Stimulated activated memory B cell treated with anti-CD40 and anti-IgM and Interleukin-4, amounts not matched to agents 10 μg/mL and 1 μg/mL and 100 μg/mL, for 72 hours (primary cell): ENCODE data around the gene EVC.

Experiments used
- ATAC-seq: fragments of 150-1000 bp; cut with Tn5 transposase; 2 replicates; pipeline ENCODE4 v1.10.0; 2021
- H3K27ac Mint-ChIP-seq: one replicate; pipeline ENCODE4 v1.8.0; 2022; ENCODE audit warnings: mild to moderate bottlenecking, mixed read lengths
- H3K27me3 Mint-ChIP-seq: one replicate; pipeline ENCODE4 v1.8.0; 2022; ENCODE audit warnings: mixed read lengths
- H3K36me3 Mint-ChIP-seq: one replicate; pipeline ENCODE4 v1.8.0; 2022; ENCODE audit warnings: mixed read lengths
- H3K4me1 Mint-ChIP-seq: one replicate; pipeline ENCODE4 v1.8.0; 2022; ENCODE audit warnings: mixed read lengths
- H3K4me3 Mint-ChIP-seq: one replicate; pipeline ENCODE4 v1.8.0; 2022; ENCODE audit warnings: mild to moderate bottlenecking, moderate library complexity, mixed read lengths
- H3K9me3 Mint-ChIP-seq: one replicate; pipeline ENCODE4 v1.8.0; 2022; ENCODE audit warnings: mixed read lengths

Gene EVC

DNA sequence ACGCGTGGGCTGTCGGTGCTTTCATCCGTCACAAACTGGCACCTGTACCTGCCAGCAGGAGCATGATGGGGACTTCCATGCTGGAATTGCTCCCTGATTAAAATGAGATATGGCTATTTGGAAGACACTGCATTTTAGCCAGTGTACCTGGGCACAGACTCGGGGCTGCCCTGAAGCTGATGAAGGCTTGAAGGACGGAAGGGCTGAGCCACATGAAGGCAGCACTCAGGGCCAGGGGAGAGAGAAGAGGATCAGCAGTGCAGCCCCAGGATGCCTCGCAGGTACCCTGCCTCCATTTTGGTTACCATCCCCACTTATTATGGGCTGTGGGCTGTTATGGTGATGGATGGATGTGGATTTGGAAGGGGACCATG, 102.9 kb downstream of the EVC start:
- H3K27me3 Mint-ChIP-seq = peaks cover 28% of the 10 kb centered on the region
- H3K27ac Mint-ChIP-seq = no peak overlapping the region
- no peaks in the 10 kb centered on the region for H3K4me1 Mint-ChIP-seq

GRCh38 chr4:5814421-5814820, 103.4 kb downstream of the EVC start:
- no peaks in the 10 kb centered on the region for H3K4me1 Mint-ChIP-seq
- ATAC-seq = no peak
- H3K36me3 Mint-ChIP-seq = no peaks in the 10 kb centered on the region
- H3K27me3 Mint-ChIP-seq = peaks cover 28% of the 10 kb centered on the region
- H3K9me3 Mint-ChIP-seq = no peaks in the 10 kb centered on the region
- H3K4me3 Mint-ChIP-seq = no peak overlapping the region
- H3K27ac Mint-ChIP-seq = no peak overlapping the region

More for the DNA sequence above, 102.9 kb downstream of the EVC start:
- H3K36me3 Mint-ChIP-seq = no peaks in the 10 kb centered on the region
- ATAC-seq = no peak
- no peak overlapping the region for H3K4me3 Mint-ChIP-seq
- no peaks in the 10 kb centered on the region for H3K9me3 Mint-ChIP-seq

DNA sequence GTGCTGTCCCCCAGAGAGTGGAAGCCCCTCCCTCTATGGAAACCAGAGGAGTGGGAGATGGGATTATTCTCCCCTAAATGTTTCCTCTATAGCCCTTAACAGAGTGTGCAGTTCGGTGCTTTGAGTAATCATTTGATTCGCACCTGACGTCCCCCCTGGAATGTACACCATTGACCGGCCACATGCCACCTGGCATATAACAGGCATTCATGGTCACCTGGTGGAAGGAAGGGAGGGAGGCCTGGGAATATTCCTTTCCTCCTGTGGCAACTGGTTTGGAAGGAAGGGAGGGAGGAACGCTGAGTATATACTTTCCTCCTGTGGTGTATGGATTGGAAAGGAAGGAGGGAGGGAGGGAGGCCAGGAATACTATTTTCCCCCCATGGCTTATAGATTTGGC, 104.6 kb downstream of the EVC start:
- Mint-ChIP-seq H3K36me3 (no peaks in the 10 kb centered on the region), H3K27me3 (peaks cover 28% of the 10 kb centered on the region), H3K4me1 (no peaks in the 10 kb centered on the region), H3K27ac (no peak overlapping the region), H3K4me3 (no peak overlapping the region), H3K9me3 (no peaks in the 10 kb centered on the region)
- no peak for ATAC-seq

- H3K4me1 Mint-ChIP-seq = no peaks in the 10 kb centered on the region
- no peaks in the 10 kb centered on the region for H3K9me3 Mint-ChIP-seq
- no peak overlapping the region for H3K27ac Mint-ChIP-seq
- H3K4me3 Mint-ChIP-seq = no peak overlapping the region
- H3K27me3 Mint-ChIP-seq = peaks cover 28% of the 10 kb centered on the region
- H3K36me3 Mint-ChIP-seq = no peaks in the 10 kb centered on the region
- ATAC-seq = no peak
Measured at GRCh38 chr4:5816101-5816500, 105.1 kb downstream of the EVC start.

- no peak for ATAC-seq
- no peaks in the 10 kb centered on the region for H3K36me3 Mint-ChIP-seq
- H3K27me3 Mint-ChIP-seq = peaks cover 28% of the 10 kb centered on the region
- H3K4me3 Mint-ChIP-seq = no peak overlapping the region
- H3K9me3 Mint-ChIP-seq = no peaks in the 10 kb centered on the region
- no peaks in the 10 kb centered on the region for H3K4me1 Mint-ChIP-seq
- no peak overlapping the region for H3K27ac Mint-ChIP-seq
Measured at GRCh38 chr4:5816851-5817375, 105.9 kb downstream of the EVC start.

DNA sequence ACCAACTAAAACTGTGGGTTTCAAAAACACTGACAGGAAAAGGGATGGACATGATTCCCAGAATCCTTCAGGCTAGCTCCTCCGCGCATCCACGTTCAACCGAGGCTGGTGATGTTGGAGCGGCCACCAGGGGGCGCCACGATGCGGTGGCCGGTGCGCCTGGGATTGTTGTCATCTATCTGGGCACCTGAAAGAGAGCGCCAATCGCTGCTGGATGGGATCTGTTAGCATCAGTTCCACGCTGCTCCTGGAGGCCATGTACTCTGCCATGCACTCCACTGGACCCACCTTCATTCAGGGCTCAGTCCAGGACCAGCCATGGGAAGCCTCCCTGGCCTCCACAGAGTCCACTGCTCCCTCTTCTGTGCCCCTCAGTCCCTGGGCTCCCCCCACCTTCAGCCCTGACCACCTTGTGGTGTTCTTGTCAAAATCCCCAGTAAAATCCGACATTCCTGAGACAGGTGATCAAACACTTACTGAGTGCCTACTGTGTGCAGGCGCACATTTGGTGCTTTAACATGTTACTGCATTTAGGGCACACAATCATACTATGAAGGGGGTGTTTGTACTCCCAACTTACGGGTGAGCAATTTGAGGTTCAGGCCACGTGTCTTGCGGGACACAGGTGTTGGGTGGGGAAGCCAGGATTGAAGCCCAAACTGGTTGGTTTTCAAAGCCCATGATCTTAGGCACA, 110.8 kb downstream of the EVC start:
- H3K27ac Mint-ChIP-seq = no peak overlapping the region
- H3K27me3 Mint-ChIP-seq = peaks cover 3% of the 10 kb centered on the region
- no peaks in the 10 kb centered on the region for H3K4me1 Mint-ChIP-seq
- ATAC-seq = no peak
- H3K4me3 Mint-ChIP-seq = no peak overlapping the region
- H3K36me3 Mint-ChIP-seq = no peaks in the 10 kb centered on the region
- H3K9me3 Mint-ChIP-seq = no peaks in the 10 kb centered on the region

GRCh38 chr4:5822619-5823018, 111.6 kb downstream of the EVC start:
- no peaks in the 10 kb centered on the region for H3K27me3 Mint-ChIP-seq
- no peak overlapping the region for H3K4me3 Mint-ChIP-seq
- H3K9me3 Mint-ChIP-seq = no peaks in the 10 kb centered on the region
- H3K27ac Mint-ChIP-seq = no peak overlapping the region
- H3K36me3 Mint-ChIP-seq = no peaks in the 10 kb centered on the region
- no peak for ATAC-seq
- no peaks in the 10 kb centered on the region for H3K4me1 Mint-ChIP-seq

GRCh38 chr4:5823542-5824211, 112.7 kb downstream of the EVC start:
- H3K9me3 Mint-ChIP-seq = no peaks in the 10 kb centered on the region
- H3K4me1 Mint-ChIP-seq = no peaks in the 10 kb centered on the region
- ATAC-seq = no peak
- H3K4me3 Mint-ChIP-seq = no peak overlapping the region
- H3K27ac Mint-ChIP-seq = no peak overlapping the region
- no peaks in the 10 kb centered on the region for H3K27me3 Mint-ChIP-seq
- H3K36me3 Mint-ChIP-seq = no peaks in the 10 kb centered on the region

GRCh38 chr4:5824227-5824626, 113.2 kb downstream of the EVC start:
- no peak for ATAC-seq
- Mint-ChIP-seq H3K36me3 (no peaks in the 10 kb centered on the region), H3K27me3 (no peaks in the 10 kb centered on the region), H3K27ac (no peak overlapping the region), H3K4me1 (no peaks in the 10 kb centered on the region), H3K9me3 (no peaks in the 10 kb centered on the region), H3K4me3 (no peak overlapping the region)

- Mint-ChIP-seq H3K4me3 (no peak overlapping the region), H3K27me3 (no peaks in the 10 kb centered on the region), H3K36me3 (no peaks in the 10 kb centered on the region), H3K9me3 (no peaks in the 10 kb centered on the region), H3K4me1 (no peaks in the 10 kb centered on the region), H3K27ac (no peak overlapping the region)
- no peak for ATAC-seq
Measured at GRCh38 chr4:5824635-5825034, 113.6 kb downstream of the EVC start.

GRCh38 chr4:5825321-5826041, 114.5 kb downstream of the EVC start:
- Mint-ChIP-seq H3K9me3 (no peaks in the 10 kb centered on the region), H3K27me3 (no peaks in the 10 kb centered on the region), H3K4me1 (no peaks in the 10 kb centered on the region), H3K4me3 (no peak overlapping the region), H3K27ac (no peak overlapping the region), H3K36me3 (no peaks in the 10 kb centered on the region)
- ATAC-seq = no peak

GRCh38 chr4:5826437-5827107, 115.6 kb downstream of the EVC start:
- Mint-ChIP-seq H3K4me3 (no peak overlapping the region), H3K27me3 (no peaks in the 10 kb centered on the region), H3K9me3 (no peaks in the 10 kb centered on the region), H3K4me1 (no peaks in the 10 kb centered on the region), H3K27ac (no peak overlapping the region), H3K36me3 (no peaks in the 10 kb centered on the region)
- no peak for ATAC-seq

DNA sequence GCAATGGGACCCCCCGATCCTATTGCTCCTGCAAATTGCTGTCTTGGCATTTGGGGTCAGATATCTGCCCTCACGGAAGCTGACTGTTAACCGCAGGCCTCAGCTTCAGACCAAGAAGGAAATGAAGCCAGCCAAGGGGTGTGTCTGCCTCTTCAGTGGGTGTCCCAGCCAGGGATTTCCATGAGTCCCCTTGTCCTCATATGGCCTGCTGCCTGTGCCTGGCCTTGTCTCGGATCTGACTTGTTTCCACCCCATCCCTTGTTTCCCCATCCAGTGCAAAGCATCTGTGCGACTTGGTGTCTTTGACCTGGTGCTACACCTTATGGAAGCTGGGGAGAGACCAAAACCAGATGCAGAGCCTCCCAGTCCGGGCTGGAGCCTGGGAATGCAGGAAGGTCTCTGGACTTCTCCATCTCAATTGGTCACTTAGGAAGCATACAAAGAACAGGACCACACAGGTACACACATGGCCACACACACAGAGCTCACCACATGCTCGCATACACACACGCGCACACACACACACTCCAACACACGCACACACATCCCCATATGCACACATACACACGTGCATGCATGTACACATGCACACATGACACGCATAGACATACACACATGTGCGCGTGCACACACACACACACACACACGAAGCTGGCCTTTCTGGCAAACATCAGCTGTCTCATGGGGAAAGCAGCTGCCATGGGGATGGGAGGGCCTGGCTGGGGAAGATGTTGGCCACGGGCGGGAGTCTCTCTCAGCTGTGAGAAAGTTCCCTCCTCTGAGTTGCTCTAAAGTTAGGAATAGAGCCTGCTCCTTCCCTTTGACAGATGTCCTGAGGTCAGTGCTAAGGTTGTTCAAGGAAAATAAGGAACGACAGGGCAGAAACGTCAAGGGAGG, 116.4 kb downstream of the EVC start:
- ATAC-seq = no peak
- Mint-ChIP-seq H3K36me3 (no peaks in the 10 kb centered on the region), H3K27ac (no peak overlapping the region), H3K9me3 (no peaks in the 10 kb centered on the region), H3K4me3 (no peak overlapping the region), H3K4me1 (no peaks in the 10 kb centered on the region), H3K27me3 (no peaks in the 10 kb centered on the region)

GRCh38 chr4:5828005-5828391, 117.0 kb downstream of the EVC start:
- no peak overlapping the region for H3K27ac Mint-ChIP-seq
- H3K9me3 Mint-ChIP-seq = no peaks in the 10 kb centered on the region
- no peak overlapping the region for H3K4me3 Mint-ChIP-seq
- no peak for ATAC-seq
- H3K27me3 Mint-ChIP-seq = no peaks in the 10 kb centered on the region
- H3K36me3 Mint-ChIP-seq = no peaks in the 10 kb centered on the region
- no peaks in the 10 kb centered on the region for H3K4me1 Mint-ChIP-seq
